GM23338 (cell line): Measurements from ENCODE around the gene GBP5. TPM values are rescaled to one million over a fixed set of nuclear protein-coding genes. Genes with fewer than 3 reads are reported as not detected.

Experiments
- ATAC-seq: fragments of 200-7000 bp; cut with Tn5 transposase; 3 replicates; pipeline ENCODE4 v1.9.1; 2020
- DNase-seq: peaks from one replicate; pipeline ENCODE4 v3.0.0-alpha.2; 2015; ENCODE audit warnings: low spot score
- H2AFZ ChIP-seq: fragments of 200-600 bp; sonication (generic); 2 replicates; pipeline ENCODE4 v1.8.0; 2016; ENCODE audit warnings: antibody characterized with exemption, mild to moderate bottlenecking, moderate library complexity
- H3F3A ChIP-seq: fragments of 200-600 bp; sonication (generic); replicated peaks from 2 replicates; pipeline ENCODE4 v1.8.0; 2017; ENCODE audit warnings: antibody characterized with exemption, mixed run types, low read depth
- H3K27ac ChIP-seq: fragments of 200-600 bp; sonication (generic); 2 replicates; pipeline ENCODE4 v1.6.1; 2016; ENCODE audit warnings: low read depth
- H3K27me3 ChIP-seq: fragments of 200-600 bp; sonication (generic); 2 replicates; pipeline ENCODE4 v1.8.0; 2016; ENCODE audit warnings: mild to moderate bottlenecking, mixed run types, moderate library complexity; ENCODE audit not compliant: insufficient read depth
- H3K36me3 ChIP-seq: fragments of 200-600 bp; sonication (generic); 2 replicates; pipeline ENCODE4 v1.8.0; 2016; ENCODE audit warnings: mild to moderate bottlenecking; ENCODE audit not compliant: insufficient read depth
- H3K4me1 ChIP-seq: fragments of 200-600 bp; sonication (generic); 2 replicates; pipeline ENCODE4 v1.8.0; 2016; ENCODE audit warnings: mild to moderate bottlenecking, moderate library complexity; ENCODE audit not compliant: insufficient read depth
- H3K4me2 ChIP-seq: fragments of 200-600 bp; sonication (generic); 2 replicates; pipeline ENCODE4 v1.7.1; 2017; ENCODE audit warnings: mixed run types
- H3K4me3 ChIP-seq: fragments of 200-600 bp; sonication (generic); 2 replicates; pipeline ENCODE4 v1.6.1; 2016; ENCODE audit warnings: mixed run types
- H3K79me2 ChIP-seq: fragments of 200-600 bp; sonication (generic); replicated peaks from 2 replicates; pipeline ENCODE4 v1.8.0; 2017; ENCODE audit warnings: mild to moderate bottlenecking; ENCODE audit not compliant: insufficient read depth
- H3K9me2 ChIP-seq: fragments of 200-600 bp; sonication (generic); 2 replicates; pipeline ENCODE4 v1.8.0; 2017; ENCODE audit not compliant: insufficient read depth
- H4K20me1 ChIP-seq: fragments of 200-600 bp; sonication (generic); replicated peaks from 2 replicates; pipeline ENCODE4 v1.8.0; 2017; ENCODE audit warnings: mild to moderate bottlenecking; ENCODE audit not compliant: insufficient read depth
- H3K27ac Mint-ChIP-seq: 2 replicates; pipeline ENCODE4 v1.8.0; 2020; ENCODE audit warnings: inconsistent platforms, mild to moderate bottlenecking, moderate library complexity, mixed read lengths
- H3K27me3 Mint-ChIP-seq: 3 replicates; pipeline ENCODE4 v1.8.0; 2022; ENCODE audit warnings: low read depth, mild to moderate bottlenecking, moderate library complexity, mixed read lengths, inconsistent platforms; ENCODE audit not compliant: insufficient read depth, poor library complexity
- H3K36me3 Mint-ChIP-seq: 3 replicates; pipeline ENCODE4 v1.8.0; 2021; ENCODE audit warnings: low read depth, mild to moderate bottlenecking, inconsistent platforms, moderate library complexity, mixed read lengths
- H3K4me1 Mint-ChIP-seq: 3 replicates; pipeline ENCODE4 v1.8.0; 2020; ENCODE audit warnings: mild to moderate bottlenecking, inconsistent platforms, mixed read lengths
- H3K4me3 Mint-ChIP-seq: 3 replicates; pipeline ENCODE4 v1.8.0; 2021; ENCODE audit warnings: moderate library complexity, mild to moderate bottlenecking, inconsistent platforms, mixed read lengths
- H3K9me3 Mint-ChIP-seq: 3 replicates; pipeline ENCODE4 v1.8.0; 2020; ENCODE audit warnings: moderate library complexity, mild to moderate bottlenecking, inconsistent platforms, mixed read lengths
- CREB1 ChIP-seq: fragments of 250-450 bp; sonication (Bioruptor Pico); IDR thresholded peaks from 2 replicates; pipeline ENCODE4 v1.5.0; 2020; ENCODE audit warnings: low read depth, mild to moderate bottlenecking, moderate library complexity
- EZH2 ChIP-seq: fragments of 200-600 bp; sonication (generic); IDR thresholded peaks from one replicate; pipeline ENCODE4 v1.8.0; 2017; ENCODE audit warnings: antibody characterized with exemption, mild to moderate bottlenecking, low read depth; ENCODE audit not compliant: unreplicated experiment
- EZH2phosphoT487 ChIP-seq: fragments of 200-600 bp; sonication (generic); IDR thresholded peaks from one replicate; pipeline ENCODE4 v1.8.1; 2018; ENCODE audit warnings: antibody characterized with exemption; ENCODE audit not compliant: unreplicated experiment
- JUNB ChIP-seq: IDR thresholded peaks from one replicate; pipeline ENCODE4 v1.6.1; 2016; ENCODE audit warnings: antibody characterized with exemption; ENCODE audit not compliant: unreplicated experiment
- NANOG ChIP-seq: IDR thresholded peaks from 2 replicates; pipeline ENCODE4 v1.6.1; 2016; ENCODE audit warnings: antibody characterized with exemption, borderline replicate concordance
- POLR2AphosphoS5 ChIP-seq: IDR thresholded peaks from 2 replicates; pipeline ENCODE4 v1.6.1; 2016; ENCODE audit warnings: antibody characterized with exemption, low read depth
- STAT1 ChIP-seq: IDR thresholded peaks from one replicate; pipeline ENCODE4 v1.6.1; 2016; ENCODE audit warnings: antibody characterized with exemption; ENCODE audit not compliant: unreplicated experiment
- ZNF114 ChIP-seq: fragments of 250-450 bp; sonication (Bioruptor Pico); IDR thresholded peaks from 2 replicates; pipeline ENCODE4 v1.5.0; 2020; ENCODE audit warnings: mild to moderate bottlenecking, moderate library complexity
- ZNF331 ChIP-seq: fragments of 250-450 bp; sonication (Bioruptor Pico); IDR thresholded peaks from 2 replicates; pipeline ENCODE4 v1.5.0; 2020; ENCODE audit warnings: low read depth, mild to moderate bottlenecking, moderate library complexity
- polyA plus RNA-seq: library from polyadenylated mRNA; unstranded; fragments of >200 nt; fragmentation: Nextera tagmentation; extraction: Ambion mirVana; gene quantifications from 2 replicates; pipeline ENCODE4 v1.2.1, GENCODE V29; 2016
- total RNA-seq: library from RNA; depleted of rRNA; stranded (reverse); fragments of >200 nt; shearing (Covaris generic); gene quantifications from 2 replicates; pipeline ENCODE4 v1.2.3, GENCODE V29; 2014
- TF ChIP-seq, protein P1 (sequence below): IDR thresholded peaks from one replicate; pipeline ENCODE4 v1.6.1; 2018; ENCODE audit warnings: antibody characterized with exemption; ENCODE audit not compliant: unreplicated experiment
- TF ChIP-seq, protein P2 (sequence below): fragments of 250-450 bp; sonication (Bioruptor Pico); IDR thresholded peaks from 2 replicates; pipeline ENCODE4 v1.5.0; 2020; ENCODE audit warnings: mild to moderate bottlenecking, moderate library complexity
- TF ChIP-seq, protein P3 (sequence below): IDR thresholded peaks from 2 replicates; pipeline ENCODE4 v1.6.1; 2016; ENCODE audit warnings: antibody characterized with exemption
- TF ChIP-seq, protein P4 (sequence below), 2 experiments: fragments of 200-600 bp in 1 of 2; sonication (generic) in 1 of 2; conservative IDR thresholded peaks; 2 replicates each; pipeline versions ENCODE4 v1.5.1 to v1.6.1; 2016 to 2017; ENCODE audit warnings: antibody characterized with exemption in 2 of 2, low read depth in 2 of 2, mild to moderate bottlenecking in 2 of 2, moderate library complexity in 1 of 2

GBP5 gene
- total and polyA plus RNA-seq, 2 experiments from 2014 or later: not detected

DNA sequence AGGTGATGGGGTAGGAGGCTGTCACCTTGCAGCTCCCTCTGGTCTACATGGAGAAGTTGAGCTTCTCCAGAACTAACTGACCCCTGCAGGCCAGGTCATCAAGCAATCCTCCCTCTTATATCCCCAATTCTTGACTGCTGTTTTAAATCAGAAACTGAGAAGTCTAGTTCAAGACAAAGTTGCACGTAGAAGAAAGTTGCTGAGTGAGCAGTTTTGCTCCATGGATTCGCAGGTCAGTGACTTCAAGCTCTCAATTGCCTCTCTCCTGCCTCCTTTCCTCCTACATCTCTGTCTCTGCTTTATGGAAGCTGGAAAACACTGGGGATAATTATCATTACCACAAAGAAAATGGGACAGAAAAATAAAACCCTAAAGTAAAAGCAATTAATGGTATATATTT lies 32.8 kb upstream of the GBP5 start:
- no peak overlapping the region for H3K4me3 ChIP-seq
- Mint-ChIP-seq H3K4me1 (no peaks in the 10 kb centered on the region), H3K36me3 (peaks cover 4% of the 10 kb centered on the region; the same call in 1 of the 3 replicates), H3K27me3 (no peaks in the 10 kb centered on the region), H3K9me3 (peaks cover 23% of the 10 kb centered on the region), H3K4me3 (no peak overlapping the region), H3K27ac (no peak overlapping the region)
- H4K20me1 ChIP-seq: no peaks in the 10 kb centered on the region
- DNase-seq (no peak), ATAC-seq (no peak)
- 0 out of 2 replicates have a peak, but pooled peaks cover under 1% of the 10 kb centered on the region for H3K4me1 ChIP-seq
- H3K27me3 ChIP-seq: no peaks in the 10 kb centered on the region
- H3K4me2 ChIP-seq: no peak overlapping the region
- H3K27ac ChIP-seq: no peak overlapping the region
- peaks cover 9% of the 10 kb centered on the region; the same call in 1 of the 2 replicates for H3K9me2 ChIP-seq
- H3K36me3 ChIP-seq: no peaks in the 10 kb centered on the region
- H3F3A ChIP-seq: no peaks in the 10 kb centered on the region
- no peak for TF ChIP-seq STAT1
- TF ChIP-seq, protein P1, sequence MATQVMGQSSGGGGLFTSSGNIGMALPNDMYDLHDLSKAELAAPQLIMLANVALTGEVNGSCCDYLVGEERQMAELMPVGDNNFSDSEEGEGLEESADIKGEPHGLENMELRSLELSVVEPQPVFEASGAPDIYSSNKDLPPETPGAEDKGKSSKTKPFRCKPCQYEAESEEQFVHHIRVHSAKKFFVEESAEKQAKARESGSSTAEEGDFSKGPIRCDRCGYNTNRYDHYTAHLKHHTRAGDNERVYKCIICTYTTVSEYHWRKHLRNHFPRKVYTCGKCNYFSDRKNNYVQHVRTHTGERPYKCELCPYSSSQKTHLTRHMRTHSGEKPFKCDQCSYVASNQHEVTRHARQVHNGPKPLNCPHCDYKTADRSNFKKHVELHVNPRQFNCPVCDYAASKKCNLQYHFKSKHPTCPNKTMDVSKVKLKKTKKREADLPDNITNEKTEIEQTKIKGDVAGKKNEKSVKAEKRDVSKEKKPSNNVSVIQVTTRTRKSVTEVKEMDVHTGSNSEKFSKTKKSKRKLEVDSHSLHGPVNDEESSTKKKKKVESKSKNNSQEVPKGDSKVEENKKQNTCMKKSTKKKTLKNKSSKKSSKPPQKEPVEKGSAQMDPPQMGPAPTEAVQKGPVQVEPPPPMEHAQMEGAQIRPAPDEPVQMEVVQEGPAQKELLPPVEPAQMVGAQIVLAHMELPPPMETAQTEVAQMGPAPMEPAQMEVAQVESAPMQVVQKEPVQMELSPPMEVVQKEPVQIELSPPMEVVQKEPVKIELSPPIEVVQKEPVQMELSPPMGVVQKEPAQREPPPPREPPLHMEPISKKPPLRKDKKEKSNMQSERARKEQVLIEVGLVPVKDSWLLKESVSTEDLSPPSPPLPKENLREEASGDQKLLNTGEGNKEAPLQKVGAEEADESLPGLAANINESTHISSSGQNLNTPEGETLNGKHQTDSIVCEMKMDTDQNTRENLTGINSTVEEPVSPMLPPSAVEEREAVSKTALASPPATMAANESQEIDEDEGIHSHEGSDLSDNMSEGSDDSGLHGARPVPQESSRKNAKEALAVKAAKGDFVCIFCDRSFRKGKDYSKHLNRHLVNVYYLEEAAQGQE: no peak
- no peak for TF ChIP-seq NANOG
- TF ChIP-seq, protein P2, sequence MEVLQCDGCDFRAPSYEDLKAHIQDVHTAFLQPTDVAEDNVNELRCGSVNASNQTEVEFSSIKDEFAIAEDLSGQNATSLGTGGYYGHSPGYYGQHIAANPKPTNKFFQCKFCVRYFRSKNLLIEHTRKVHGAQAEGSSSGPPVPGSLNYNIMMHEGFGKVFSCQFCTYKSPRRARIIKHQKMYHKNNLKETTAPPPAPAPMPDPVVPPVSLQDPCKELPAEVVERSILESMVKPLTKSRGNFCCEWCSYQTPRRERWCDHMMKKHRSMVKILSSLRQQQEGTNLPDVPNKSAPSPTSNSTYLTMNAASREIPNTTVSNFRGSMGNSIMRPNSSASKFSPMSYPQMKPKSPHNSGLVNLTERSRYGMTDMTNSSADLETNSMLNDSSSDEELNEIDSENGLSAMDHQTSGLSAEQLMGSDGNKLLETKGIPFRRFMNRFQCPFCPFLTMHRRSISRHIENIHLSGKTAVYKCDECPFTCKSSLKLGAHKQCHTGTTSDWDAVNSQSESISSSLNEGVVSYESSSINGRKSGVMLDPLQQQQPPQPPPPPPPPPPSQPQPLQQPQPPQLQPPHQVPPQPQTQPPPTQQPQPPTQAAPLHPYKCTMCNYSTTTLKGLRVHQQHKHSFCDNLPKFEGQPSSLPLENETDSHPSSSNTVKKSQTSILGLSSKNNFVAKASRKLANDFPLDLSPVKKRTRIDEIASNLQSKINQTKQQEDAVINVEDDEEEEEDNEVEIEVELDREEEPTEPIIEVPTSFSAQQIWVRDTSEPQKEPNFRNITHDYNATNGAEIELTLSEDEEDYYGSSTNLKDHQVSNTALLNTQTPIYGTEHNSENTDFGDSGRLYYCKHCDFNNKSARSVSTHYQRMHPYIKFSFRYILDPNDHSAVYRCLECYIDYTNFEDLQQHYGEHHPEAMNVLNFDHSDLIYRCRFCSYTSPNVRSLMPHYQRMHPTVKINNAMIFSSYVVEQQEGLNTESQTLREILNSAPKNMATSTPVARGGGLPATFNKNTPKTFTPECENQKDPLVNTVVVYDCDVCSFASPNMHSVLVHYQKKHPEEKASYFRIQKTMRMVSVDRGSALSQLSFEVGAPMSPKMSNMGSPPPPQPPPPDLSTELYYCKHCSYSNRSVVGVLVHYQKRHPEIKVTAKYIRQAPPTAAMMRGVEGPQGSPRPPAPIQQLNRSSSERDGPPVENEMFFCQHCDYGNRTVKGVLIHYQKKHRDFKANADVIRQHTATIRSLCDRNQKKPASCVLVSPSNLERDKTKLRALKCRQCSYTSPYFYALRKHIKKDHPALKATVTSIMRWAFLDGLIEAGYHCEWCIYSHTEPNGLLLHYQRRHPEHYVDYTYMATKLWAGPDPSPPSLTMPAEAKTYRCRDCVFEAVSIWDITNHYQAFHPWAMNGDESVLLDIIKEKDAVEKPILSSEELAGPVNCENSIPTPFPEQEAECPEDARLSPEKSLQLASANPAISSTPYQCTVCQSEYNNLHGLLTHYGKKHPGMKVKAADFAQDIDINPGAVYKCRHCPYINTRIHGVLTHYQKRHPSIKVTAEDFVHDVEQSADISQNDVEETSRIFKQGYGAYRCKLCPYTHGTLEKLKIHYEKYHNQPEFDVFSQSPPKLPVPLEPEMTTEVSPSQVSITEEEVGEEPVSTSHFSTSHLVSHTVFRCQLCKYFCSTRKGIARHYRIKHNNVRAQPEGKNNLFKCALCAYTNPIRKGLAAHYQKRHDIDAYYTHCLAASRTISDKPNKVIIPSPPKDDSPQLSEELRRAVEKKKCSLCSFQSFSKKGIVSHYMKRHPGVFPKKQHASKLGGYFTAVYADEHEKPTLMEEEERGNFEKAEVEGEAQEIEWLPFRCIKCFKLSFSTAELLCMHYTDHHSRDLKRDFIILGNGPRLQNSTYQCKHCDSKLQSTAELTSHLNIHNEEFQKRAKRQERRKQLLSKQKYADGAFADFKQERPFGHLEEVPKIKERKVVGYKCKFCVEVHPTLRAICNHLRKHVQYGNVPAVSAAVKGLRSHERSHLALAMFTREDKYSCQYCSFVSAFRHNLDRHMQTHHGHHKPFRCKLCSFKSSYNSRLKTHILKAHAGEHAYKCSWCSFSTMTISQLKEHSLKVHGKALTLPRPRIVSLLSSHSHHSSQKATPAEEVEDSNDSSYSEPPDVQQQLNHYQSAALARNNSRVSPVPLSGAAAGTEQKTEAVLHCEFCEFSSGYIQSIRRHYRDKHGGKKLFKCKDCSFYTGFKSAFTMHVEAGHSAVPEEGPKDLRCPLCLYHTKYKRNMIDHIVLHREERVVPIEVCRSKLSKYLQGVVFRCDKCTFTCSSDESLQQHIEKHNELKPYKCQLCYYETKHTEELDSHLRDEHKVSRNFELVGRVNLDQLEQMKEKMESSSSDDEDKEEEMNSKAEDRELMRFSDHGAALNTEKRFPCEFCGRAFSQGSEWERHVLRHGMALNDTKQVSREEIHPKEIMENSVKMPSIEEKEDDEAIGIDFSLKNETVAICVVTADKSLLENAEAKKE (CRISPR knock-in tag): no peak
- TF ChIP-seq JUNB: no peak
- TF ChIP-seq ZNF331 (CRISPR knock-in tag): no peak
- TF ChIP-seq EZH2: no peak
- TF ChIP-seq POLR2AphosphoS5: no peak
- TF ChIP-seq ZNF114: no peak
- no peak for TF ChIP-seq CREB1 (CRISPR knock-in tag)
- TF ChIP-seq, protein P3, sequence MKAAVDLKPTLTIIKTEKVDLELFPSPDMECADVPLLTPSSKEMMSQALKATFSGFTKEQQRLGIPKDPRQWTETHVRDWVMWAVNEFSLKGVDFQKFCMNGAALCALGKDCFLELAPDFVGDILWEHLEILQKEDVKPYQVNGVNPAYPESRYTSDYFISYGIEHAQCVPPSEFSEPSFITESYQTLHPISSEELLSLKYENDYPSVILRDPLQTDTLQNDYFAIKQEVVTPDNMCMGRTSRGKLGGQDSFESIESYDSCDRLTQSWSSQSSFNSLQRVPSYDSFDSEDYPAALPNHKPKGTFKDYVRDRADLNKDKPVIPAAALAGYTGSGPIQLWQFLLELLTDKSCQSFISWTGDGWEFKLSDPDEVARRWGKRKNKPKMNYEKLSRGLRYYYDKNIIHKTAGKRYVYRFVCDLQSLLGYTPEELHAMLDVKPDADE: no peak
- TF ChIP-seq, protein P4, sequence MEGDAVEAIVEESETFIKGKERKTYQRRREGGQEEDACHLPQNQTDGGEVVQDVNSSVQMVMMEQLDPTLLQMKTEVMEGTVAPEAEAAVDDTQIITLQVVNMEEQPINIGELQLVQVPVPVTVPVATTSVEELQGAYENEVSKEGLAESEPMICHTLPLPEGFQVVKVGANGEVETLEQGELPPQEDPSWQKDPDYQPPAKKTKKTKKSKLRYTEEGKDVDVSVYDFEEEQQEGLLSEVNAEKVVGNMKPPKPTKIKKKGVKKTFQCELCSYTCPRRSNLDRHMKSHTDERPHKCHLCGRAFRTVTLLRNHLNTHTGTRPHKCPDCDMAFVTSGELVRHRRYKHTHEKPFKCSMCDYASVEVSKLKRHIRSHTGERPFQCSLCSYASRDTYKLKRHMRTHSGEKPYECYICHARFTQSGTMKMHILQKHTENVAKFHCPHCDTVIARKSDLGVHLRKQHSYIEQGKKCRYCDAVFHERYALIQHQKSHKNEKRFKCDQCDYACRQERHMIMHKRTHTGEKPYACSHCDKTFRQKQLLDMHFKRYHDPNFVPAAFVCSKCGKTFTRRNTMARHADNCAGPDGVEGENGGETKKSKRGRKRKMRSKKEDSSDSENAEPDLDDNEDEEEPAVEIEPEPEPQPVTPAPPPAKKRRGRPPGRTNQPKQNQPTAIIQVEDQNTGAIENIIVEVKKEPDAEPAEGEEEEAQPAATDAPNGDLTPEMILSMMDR (conservative IDR thresholded peaks at IDR 0.05; ENCODE audit: low read depth in 2 of 2): no peak
- no peak for TF ChIP-seq EZH2phosphoT487
- no peaks in the 10 kb centered on the region for H3K79me2 ChIP-seq
- no peak overlapping the region for H2AFZ ChIP-seq
